SK-N-MC (cell line): Measurements from ENCODE around the gene ST13.
"Not testable (repeated sequence)": the region's sequence is repeated elsewhere in the genome, so short reads cannot be mapped to it uniquely, and the experiment has no call there.

Experiments used
- DNase-seq: peaks from one replicate; pipeline ENCODE4 v3.0.0-alpha.2; 2011; ENCODE audit warnings: low read depth, low spot score
- H3K27ac ChIP-seq: fragments of 200-600 bp; sonication (generic); 2 replicates; pipeline ENCODE4 v1.5.1; 2016; ENCODE audit warnings: mixed run types
- H3K36me3 ChIP-seq: fragments of 200-600 bp; sonication (generic); 2 replicates; pipeline ENCODE4 v1.6.1; 2017; ENCODE audit warnings: antibody characterized with exemption, low read length, mixed read lengths; ENCODE audit not compliant: insufficient read depth
- H3K4me3 ChIP-seq: fragments of 200-600 bp; sonication (generic); 2 replicates; pipeline ENCODE4 v1.5.1; 2016
- H3K9ac ChIP-seq: fragments of 200-600 bp; sonication (generic); 2 replicates; pipeline ENCODE4 v1.8.0; 2017; ENCODE audit warnings: mixed run types, mixed read lengths; ENCODE audit not compliant: insufficient read length
- H3K9me3 ChIP-seq: fragments of 200-600 bp; sonication (generic); 2 replicates; pipeline ENCODE4 v1.6.1; 2017; ENCODE audit warnings: low read depth, mild to moderate bottlenecking, antibody characterized with exemption, low read length, moderate library complexity, mixed read lengths
- EZH2 ChIP-seq: fragments of 200-600 bp; sonication (generic); IDR thresholded peaks from one replicate; pipeline ENCODE4 v1.6.1; 2017; ENCODE audit warnings: antibody characterized with exemption
- FOXP2 ChIP-seq: optimal IDR thresholded peaks from 2 replicates; pipeline ENCODE3; 2011; ENCODE audit warnings: mild to moderate bottlenecking, moderate library complexity; ENCODE audit not compliant: insufficient read depth; ENCODE audit errors: extremely low read length, control extremely low read depth
- POLR2AphosphoS5 ChIP-seq: IDR thresholded peaks from 2 replicates; pipeline ENCODE4 v1.6.1; 2012; ENCODE audit warnings: mild to moderate bottlenecking, low read depth, low read length, borderline replicate concordance

Gene ST13

DNA sequence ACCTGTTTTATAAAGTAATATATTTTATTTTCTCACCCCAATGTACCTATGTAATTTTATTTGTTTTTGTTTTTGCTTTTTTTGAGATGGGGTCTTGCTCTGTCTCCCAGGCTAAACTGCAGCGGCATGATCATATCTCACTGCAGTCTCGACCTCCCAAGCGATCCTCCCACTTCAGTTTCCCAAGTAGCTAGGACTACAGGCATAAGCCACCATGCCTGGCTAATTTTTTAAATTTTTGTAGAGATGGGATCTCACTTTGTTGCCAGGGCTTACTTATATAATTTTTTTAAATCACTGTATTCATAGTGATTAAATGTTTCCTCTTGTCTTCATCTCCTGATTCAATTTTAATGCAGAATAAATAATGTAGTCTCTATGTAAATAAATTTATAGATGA, 18.7 kb upstream of the ST13 start:
- peaks cover 16% of the 10 kb centered on the region for H3K36me3 ChIP-seq
- no peaks in the 10 kb centered on the region for H3K9me3 ChIP-seq
- H3K9ac ChIP-seq: no peak overlapping the region
- no peak overlapping the region for H3K4me3 ChIP-seq
- DNase-seq: no peak
- TF ChIP-seq EZH2 (no peak), FOXP2 (no peak), POLR2AphosphoS5 (no peak)
- no peak overlapping the region for H3K27ac ChIP-seq

- Histone ChIP-seq H3K36me3 (peaks cover 21% of the 10 kb centered on the region), H3K9me3 (no peaks in the 10 kb centered on the region), H3K27ac (no peak overlapping the region), H3K9ac (no peak overlapping the region), H3K4me3 (no peak overlapping the region)
- TF ChIP-seq FOXP2 (no peak), EZH2 (no peak), POLR2AphosphoS5 (no peak)
- DNase-seq: no peak
Measured at GRCh38 chr22:40874016-40874415, 17.6 kb upstream of the ST13 start.

GRCh38 chr22:40868379-40868778, 11.9 kb upstream of the ST13 start:
- H3K27ac ChIP-seq, H3K9me3 ChIP-seq, H3K4me3 ChIP-seq, H3K9ac ChIP-seq, DNase-seq: not testable (repeated sequence)
- H3K36me3 ChIP-seq: peaks cover 21% of the 10 kb centered on the region

- H3K27ac ChIP-seq: no peak overlapping the region
- DNase-seq: no peak
- H3K9ac ChIP-seq: no peak overlapping the region
- no peaks in the 10 kb centered on the region for H3K9me3 ChIP-seq
- no peak overlapping the region for H3K4me3 ChIP-seq
- TF ChIP-seq EZH2 (no peak), POLR2AphosphoS5 (no peak), FOXP2 (no peak)
- peaks cover 21% of the 10 kb centered on the region for H3K36me3 ChIP-seq
Measured at GRCh38 chr22:40867109-40867508, 10.7 kb upstream of the ST13 start.

DNA sequence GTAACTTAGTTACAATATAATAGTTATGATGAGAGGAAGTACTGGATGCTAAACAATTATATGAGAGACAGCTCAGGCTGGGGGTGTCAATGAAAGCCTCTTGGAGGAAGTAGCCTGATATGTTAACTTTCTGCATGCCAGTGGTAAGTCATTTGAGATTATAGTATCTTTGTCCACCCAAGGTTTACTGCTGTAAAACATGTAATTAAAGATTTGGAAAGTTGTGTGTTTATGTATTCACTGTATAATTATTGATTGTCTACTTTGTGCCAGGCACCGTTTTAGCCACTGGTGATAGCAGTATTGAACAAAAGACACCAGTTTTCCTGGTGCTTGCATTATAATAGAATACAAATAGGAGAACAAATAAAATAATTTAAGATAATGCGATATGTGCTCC, 6.1 kb upstream of the ST13 start:
- no peak overlapping the region for H3K4me3 ChIP-seq
- no peak overlapping the region for H3K27ac ChIP-seq
- no peaks in the 10 kb centered on the region for H3K9me3 ChIP-seq
- no peak for TF ChIP-seq FOXP2
- TF ChIP-seq POLR2AphosphoS5: no peak
- no peak for TF ChIP-seq EZH2
- peaks cover 19% of the 10 kb centered on the region; the same call in 1 of the 2 replicates for H3K36me3 ChIP-seq
- no peak overlapping the region for H3K9ac ChIP-seq
- DNase-seq: no peak

DNA sequence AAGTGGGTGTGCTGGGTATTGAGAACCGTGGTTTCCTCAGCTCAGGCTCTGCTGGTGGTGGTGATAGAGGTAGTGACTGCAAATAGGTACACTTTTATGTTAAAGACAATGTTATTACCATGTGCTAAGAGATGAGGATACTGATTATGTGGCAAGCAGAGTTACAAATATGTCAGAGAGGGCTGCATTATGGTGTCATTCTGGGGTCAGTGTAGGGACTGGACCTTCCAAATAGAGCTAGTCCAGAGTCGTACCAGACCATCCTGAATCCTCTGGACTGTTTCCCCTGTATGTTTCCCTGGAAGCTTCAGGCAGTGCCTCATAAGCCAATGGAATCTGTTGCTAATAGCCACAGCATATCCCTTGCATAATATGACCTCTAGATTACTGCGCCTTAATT, 5.6 kb upstream of the ST13 start, which contains the start of gene DNAJB7:
TSS of gene DNAJB7 (minus strand) at position 101 of the 400 bp plus-strand sequence. CDS start 119 bp downstream, outside the sequence.
- no peak for DNase-seq
- H3K36me3 ChIP-seq: peaks cover 19% of the 10 kb centered on the region; the same call in 1 of the 2 replicates

GRCh38 chr22:40857309-40857855, 943 bp upstream of the ST13 start:
- Histone ChIP-seq H3K9ac (peak overlapping the region; percentile 96), H3K27ac (peak overlapping the region; percentile 99), H3K4me3 (peak overlapping the region; percentile 92), H3K36me3 (peaks cover 29% of the 10 kb centered on the region), H3K9me3 (no peaks in the 10 kb centered on the region)
- no peak for TF ChIP-seq POLR2AphosphoS5
- TF ChIP-seq EZH2: no peak
- TF ChIP-seq FOXP2: no peak
- DNase-seq: no peak

More for the DNA sequence above, 5.6 kb upstream of the ST13 start, which contains the start of gene DNAJB7:
- no peak within 1 kb of the TSS for H3K27ac ChIP-seq
- no peak within 1 kb of the TSS for H3K9ac ChIP-seq
- TF ChIP-seq EZH2 (no peak), FOXP2 (no peak), POLR2AphosphoS5 (no peak)
- H3K4me3 ChIP-seq: no peak within 1 kb of the TSS
- H3K9me3 ChIP-seq: no peaks in the 10 kb centered on the region

DNA sequence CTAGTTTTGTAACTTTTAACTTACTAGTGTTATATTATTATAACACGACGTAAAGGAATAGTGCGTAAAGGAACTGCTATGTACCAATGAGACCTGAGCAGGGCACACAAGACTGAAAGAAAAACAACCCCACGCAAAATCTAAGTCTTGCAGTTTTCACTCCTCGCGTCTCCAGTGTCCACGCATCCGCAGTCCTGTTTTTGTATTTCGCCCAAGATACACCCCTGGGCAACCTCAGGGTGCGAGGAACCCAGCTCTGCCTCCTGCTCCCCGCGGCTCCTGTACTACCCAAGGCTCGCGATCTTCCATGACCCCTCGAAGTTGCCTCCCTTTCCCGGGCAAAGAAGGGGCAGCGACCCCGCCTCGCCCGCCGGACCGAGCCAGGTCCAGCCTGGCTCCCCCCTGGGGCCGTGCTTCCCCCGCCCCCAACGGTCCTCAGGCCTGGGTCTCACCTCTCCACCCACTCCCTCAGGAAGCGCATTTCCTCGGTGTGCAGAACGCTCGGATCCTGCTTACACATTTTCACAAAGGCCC, 393 bp downstream of the ST13 start:
- DNase-seq: no peak
- H3K36me3 ChIP-seq: peaks cover 26% of the 10 kb centered on the region
- TF ChIP-seq EZH2 (no peak), POLR2AphosphoS5 (peak; percentile 27; the same call in 1 of the 2 replicates)

More for the DNA sequence above, 393 bp downstream of the ST13 start:
- Histone ChIP-seq H3K4me3 (peak overlapping the region; percentile 92), H3K9me3 (no peaks in the 10 kb centered on the region), H3K27ac (peak overlapping the region; percentile 99), H3K9ac (peak overlapping the region; percentile 96)
